ENCODE data around the gene ITGAV. TPM values are rescaled to one million over a fixed set of nuclear protein-coding genes. Genes with fewer than 3 reads are reported as not detected.

Gene ITGAV
- total RNA-seq, 1 donor from 2014 or later = 67.0 TPM

- TF ChIP-seq CTCF (IDR thresholded peaks at IDR 0.05) = no peak
- Histone ChIP-seq H3K27me3 (no peaks in the 10 kb centered on the region), H3K9me3 (no peaks in the 10 kb centered on the region), H3K27ac (no peak overlapping the region), H3K4me3 (no peak overlapping the region), H3K36me3 (peaks cover 79% of the 10 kb centered on the region), H3K4me1 (no peaks in the 10 kb centered on the region)
- intact Hi-C loops (cut with DNase I) = no loop called here
- DNase-seq = no peak
- ATAC-seq = no peak
Observed at GRCh38 chr2:186648130-186648529, 58.3 kb downstream of the ITGAV start.

GRCh38 chr2:186653511-186653910 lies 63.7 kb downstream of the ITGAV start:
- peaks cover 72% of the 10 kb centered on the region for H3K36me3 ChIP-seq

GRCh38 chr2:186659383-186659782 lies 69.5 kb downstream of the ITGAV start:
- no peaks in the 10 kb centered on the region for H3K4me1 ChIP-seq
- H3K27ac ChIP-seq = no peak overlapping the region
- ATAC-seq = no peak
- peaks cover 64% of the 10 kb centered on the region for H3K36me3 ChIP-seq
- H3K4me3 ChIP-seq = no peak overlapping the region
- no peak for DNase-seq
- no peaks in the 10 kb centered on the region for H3K27me3 ChIP-seq
- intact Hi-C loops (cut with DNase I) = no loop called here
- TF ChIP-seq CTCF (IDR thresholded peaks at IDR 0.05) = no peak
- H3K9me3 ChIP-seq = no peaks in the 10 kb centered on the region

More at GRCh38 chr2:186653511-186653910, 63.7 kb downstream of the ITGAV start:
- no peak overlapping the region for H3K27ac ChIP-seq
- no peaks in the 10 kb centered on the region for H3K9me3 ChIP-seq
- DNase-seq (no peak), ATAC-seq (no peak)
- no peak for TF ChIP-seq CTCF (IDR thresholded peaks at IDR 0.05)
- no peaks in the 10 kb centered on the region for H3K4me1 ChIP-seq
- intact Hi-C loops (cut with DNase I) = no loop called here
- no peak overlapping the region for H3K4me3 ChIP-seq
- H3K27me3 ChIP-seq = no peaks in the 10 kb centered on the region

- H3K9me3 ChIP-seq = no peaks in the 10 kb centered on the region
- no peak overlapping the region for H3K4me3 ChIP-seq
- no peaks in the 10 kb centered on the region for H3K4me1 ChIP-seq
- DNase-seq = no peak
- no peak for TF ChIP-seq CTCF (IDR thresholded peaks at IDR 0.05)
- no peak overlapping the region for H3K27ac ChIP-seq
- H3K27me3 ChIP-seq = no peaks in the 10 kb centered on the region
- ATAC-seq = no peak
- peaks cover 70% of the 10 kb centered on the region for H3K36me3 ChIP-seq
- intact Hi-C loops (cut with DNase I) = no loop called here
Observed at GRCh38 chr2:186664385-186665043, 74.7 kb downstream of the ITGAV start.

GRCh38 chr2:186669146-186669545 lies 79.3 kb downstream of the ITGAV start:
- intact Hi-C loops (cut with DNase I) = no loop called here
- no peak for TF ChIP-seq CTCF (IDR thresholded peaks at IDR 0.05)
- H3K36me3 ChIP-seq = peaks cover 94% of the 10 kb centered on the region
- no peak overlapping the region for H3K27ac ChIP-seq
- ATAC-seq = no peak
- no peak for DNase-seq
- no peaks in the 10 kb centered on the region for H3K4me1 ChIP-seq
- no peaks in the 10 kb centered on the region for H3K9me3 ChIP-seq
- no peaks in the 10 kb centered on the region for H3K27me3 ChIP-seq
- no peak overlapping the region for H3K4me3 ChIP-seq

GRCh38 chr2:186670831-186671230 lies 81.0 kb downstream of the ITGAV start:
- intact Hi-C loops (cut with DNase I) = no loop called here
- no peak for ATAC-seq
- H3K4me3 ChIP-seq = no peak overlapping the region
- no peak overlapping the region for H3K27ac ChIP-seq
- DNase-seq = no peak
- H3K4me1 ChIP-seq = no peaks in the 10 kb centered on the region
- no peaks in the 10 kb centered on the region for H3K9me3 ChIP-seq
- no peak for TF ChIP-seq CTCF (IDR thresholded peaks at IDR 0.05)
- no peaks in the 10 kb centered on the region for H3K27me3 ChIP-seq
- peaks cover 93% of the 10 kb centered on the region for H3K36me3 ChIP-seq
